Measurements from ENCODE around the gene EEF1AKMT3. TPM values are rescaled to one million over a fixed set of nuclear protein-coding genes. Genes with fewer than 3 reads are reported as not detected.

EEF1AKMT3 gene
- total and polyA plus RNA-seq, 9 of the 15 experiments (the other 6 are each of a cell fraction or from before 2014, with no cell fraction given) = 4.1 to 17.2 (median 7.9) TPM

DNA sequence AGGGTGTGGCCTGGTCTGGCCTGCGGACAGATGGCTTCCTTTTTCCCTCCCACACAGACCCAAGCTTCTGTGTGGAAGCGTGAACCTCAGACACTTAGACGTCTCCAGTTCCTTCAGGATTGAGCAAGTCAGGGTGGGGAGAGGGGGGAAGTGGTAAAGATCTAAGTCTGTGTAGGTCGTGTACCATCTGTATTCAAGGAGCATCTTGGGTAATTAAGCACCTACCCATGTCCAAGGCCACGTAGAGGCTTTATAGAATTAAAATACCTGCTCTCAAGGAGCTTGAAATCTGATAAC lies 44.4 kb downstream of the EEF1AKMT3 start (continued):
- TF ChIP-seq, protein P1, sequence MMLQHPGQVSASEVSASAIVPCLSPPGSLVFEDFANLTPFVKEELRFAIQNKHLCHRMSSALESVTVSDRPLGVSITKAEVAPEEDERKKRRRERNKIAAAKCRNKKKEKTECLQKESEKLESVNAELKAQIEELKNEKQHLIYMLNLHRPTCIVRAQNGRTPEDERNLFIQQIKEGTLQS (IDR thresholded peaks at IDR 0.05) = no peak
- TF ChIP-seq, protein P1 (CRISPR knock-in tag; conservative IDR thresholded peaks at IDR 0.05) = no peak
- TF ChIP-seq SMARCA4 (IDR thresholded peaks at IDR 0.05) (0 out of 2 replicates have a peak, but pooled peaks have one; percentile 31), SIX5 (IDR thresholded peaks at IDR 0.05; ENCODE audit: borderline replicate concordance in 1 of 2, insufficient read depth in 1 of 2, low read depth in 1 of 2, low read length in 2 of 2) (no peak), UBTF (IDR thresholded peaks at IDR 0.05; ENCODE audit: borderline replicate concordance in 1 of 2, low read depth in 2 of 2, low read length in 2 of 2) (0 out of 4 replicates have a peak, but pooled peaks of 1 of the 2 experiments have one; percentile 26), COPS2 (conservative IDR thresholded peaks at IDR 0.05) (no peak), TEAD4 (IDR thresholded peaks at IDR 0.05; ENCODE audit: low read length) (0 out of 2 replicates have a peak, but pooled peaks have one; percentile 17), TEAD4 (CRISPR knock-in tag; IDR thresholded peaks at IDR 0.05; ENCODE audit: borderline replicate concordance) (no peak), JUND (IDR thresholded peaks at IDR 0.05; ENCODE audit: borderline replicate concordance, low read depth, low read length) (peak; percentile 31; the same call in 1 of the 2 replicates), JUND (tag; IDR thresholded peaks at IDR 0.05; ENCODE audit: borderline replicate concordance, low read depth, low read length) (no peak; the same call in 2 of the 3 replicates)
- TF ChIP-seq, protein P2, sequence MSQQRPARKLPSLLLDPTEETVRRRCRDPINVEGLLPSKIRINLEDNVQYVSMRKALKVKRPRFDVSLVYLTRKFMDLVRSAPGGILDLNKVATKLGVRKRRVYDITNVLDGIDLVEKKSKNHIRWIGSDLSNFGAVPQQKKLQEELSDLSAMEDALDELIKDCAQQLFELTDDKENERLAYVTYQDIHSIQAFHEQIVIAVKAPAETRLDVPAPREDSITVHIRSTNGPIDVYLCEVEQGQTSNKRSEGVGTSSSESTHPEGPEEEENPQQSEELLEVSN (IDR thresholded peaks at IDR 0.05; ENCODE audit: borderline replicate concordance in 1 of 2, extremely low read depth in 1 of 2, insufficient read depth in 1 of 2, insufficient read length in 1 of 2, low read depth in 1 of 2, low read length in 1 of 2, poor library complexity in 1 of 2, severe bottlenecking in 1 of 2) = peak in 1 of 2 experiments; percentile 61
- TF ChIP-seq, protein P3, sequence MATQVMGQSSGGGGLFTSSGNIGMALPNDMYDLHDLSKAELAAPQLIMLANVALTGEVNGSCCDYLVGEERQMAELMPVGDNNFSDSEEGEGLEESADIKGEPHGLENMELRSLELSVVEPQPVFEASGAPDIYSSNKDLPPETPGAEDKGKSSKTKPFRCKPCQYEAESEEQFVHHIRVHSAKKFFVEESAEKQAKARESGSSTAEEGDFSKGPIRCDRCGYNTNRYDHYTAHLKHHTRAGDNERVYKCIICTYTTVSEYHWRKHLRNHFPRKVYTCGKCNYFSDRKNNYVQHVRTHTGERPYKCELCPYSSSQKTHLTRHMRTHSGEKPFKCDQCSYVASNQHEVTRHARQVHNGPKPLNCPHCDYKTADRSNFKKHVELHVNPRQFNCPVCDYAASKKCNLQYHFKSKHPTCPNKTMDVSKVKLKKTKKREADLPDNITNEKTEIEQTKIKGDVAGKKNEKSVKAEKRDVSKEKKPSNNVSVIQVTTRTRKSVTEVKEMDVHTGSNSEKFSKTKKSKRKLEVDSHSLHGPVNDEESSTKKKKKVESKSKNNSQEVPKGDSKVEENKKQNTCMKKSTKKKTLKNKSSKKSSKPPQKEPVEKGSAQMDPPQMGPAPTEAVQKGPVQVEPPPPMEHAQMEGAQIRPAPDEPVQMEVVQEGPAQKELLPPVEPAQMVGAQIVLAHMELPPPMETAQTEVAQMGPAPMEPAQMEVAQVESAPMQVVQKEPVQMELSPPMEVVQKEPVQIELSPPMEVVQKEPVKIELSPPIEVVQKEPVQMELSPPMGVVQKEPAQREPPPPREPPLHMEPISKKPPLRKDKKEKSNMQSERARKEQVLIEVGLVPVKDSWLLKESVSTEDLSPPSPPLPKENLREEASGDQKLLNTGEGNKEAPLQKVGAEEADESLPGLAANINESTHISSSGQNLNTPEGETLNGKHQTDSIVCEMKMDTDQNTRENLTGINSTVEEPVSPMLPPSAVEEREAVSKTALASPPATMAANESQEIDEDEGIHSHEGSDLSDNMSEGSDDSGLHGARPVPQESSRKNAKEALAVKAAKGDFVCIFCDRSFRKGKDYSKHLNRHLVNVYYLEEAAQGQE (IDR thresholded peaks at IDR 0.05; ENCODE audit: borderline replicate concordance) = peak; percentile 90
- TF ChIP-seq, protein P3 (CRISPR knock-in tag; IDR thresholded peaks at IDR 0.05; ENCODE audit: low read depth) = no peak

Measured in K562 (cell line).